ENCODE data around the gene KYNU.
"Not testable (repeated sequence)": the region's sequence is repeated elsewhere in the genome, so short reads cannot be mapped to it uniquely, and the experiment has no call there.

The KYNU gene

DNA sequence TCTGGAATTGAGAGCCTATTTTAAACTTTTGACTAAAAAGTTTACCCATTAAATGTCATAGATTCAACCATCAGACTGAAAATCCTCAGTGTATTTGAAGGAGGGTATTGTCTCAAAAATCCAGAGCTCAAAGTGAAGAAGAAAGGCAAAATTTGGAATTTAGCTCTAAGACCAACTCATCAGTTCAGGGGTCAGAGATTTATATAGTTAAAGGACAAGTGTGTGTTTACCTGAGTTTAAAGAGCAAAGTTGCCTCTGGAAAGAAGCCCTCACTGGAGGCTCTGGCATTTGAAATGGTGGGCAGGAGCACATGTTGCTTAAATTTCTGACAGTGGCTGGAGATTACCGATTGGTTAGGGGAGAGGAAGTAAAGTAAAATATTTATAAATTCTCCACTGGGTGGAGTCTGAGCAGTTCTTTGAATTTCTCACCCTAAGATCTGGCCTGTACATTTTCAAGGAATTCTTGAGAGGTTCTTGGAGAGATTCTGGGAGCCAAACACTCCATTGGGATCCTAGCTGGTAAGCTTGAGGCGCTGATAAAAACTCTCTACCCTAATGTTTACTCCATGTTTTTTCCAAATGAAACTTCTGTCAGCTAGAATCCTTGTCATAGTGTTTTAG lies at the start of gene KYNU:
TSS of gene KYNU (plus strand) at position 449 of the 623 bp plus-strand sequence. CDS start 7,704 bp downstream, outside the sequence.
- DNase-seq = no peak

DNA sequence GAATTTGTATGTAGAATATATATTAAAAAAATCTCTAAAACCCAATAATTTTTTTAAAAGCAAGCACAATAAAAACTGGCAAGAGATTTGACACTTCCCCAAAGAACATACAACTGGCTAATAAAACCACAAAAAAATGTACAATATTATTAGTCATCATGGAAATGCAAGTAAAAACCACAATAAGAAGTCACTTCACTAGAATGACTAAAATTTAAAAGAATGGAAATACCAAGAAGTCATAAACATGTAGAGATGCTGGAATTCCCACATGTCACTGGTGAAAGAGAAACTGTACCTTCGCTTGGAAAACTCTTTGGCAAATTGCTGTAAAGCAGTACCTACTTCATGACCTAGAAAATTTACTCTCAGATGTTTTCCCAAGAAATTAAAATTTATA lies 43.4 kb upstream of the KYNU start:
- no peak for DNase-seq

DNA sequence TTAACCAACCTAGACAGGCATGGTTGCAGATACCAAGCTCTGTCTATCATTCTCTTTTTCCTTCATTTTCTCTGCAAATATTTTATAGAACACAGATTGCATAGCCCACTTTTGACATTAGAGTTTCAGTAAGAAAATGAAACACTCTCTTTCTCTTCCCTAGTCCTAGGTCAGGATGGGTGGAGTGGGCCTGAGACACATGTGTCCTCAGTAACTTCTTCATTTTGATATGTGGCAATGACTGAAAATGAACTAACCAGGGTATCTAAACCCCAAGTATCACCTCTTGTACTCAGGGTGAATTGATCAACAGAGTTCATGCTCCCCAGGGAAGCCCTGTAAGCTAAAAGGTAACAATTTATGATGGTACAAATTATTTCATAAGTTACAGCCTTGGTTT lies 37.0 kb upstream of the KYNU start:
- DNase-seq = no peak

DNA sequence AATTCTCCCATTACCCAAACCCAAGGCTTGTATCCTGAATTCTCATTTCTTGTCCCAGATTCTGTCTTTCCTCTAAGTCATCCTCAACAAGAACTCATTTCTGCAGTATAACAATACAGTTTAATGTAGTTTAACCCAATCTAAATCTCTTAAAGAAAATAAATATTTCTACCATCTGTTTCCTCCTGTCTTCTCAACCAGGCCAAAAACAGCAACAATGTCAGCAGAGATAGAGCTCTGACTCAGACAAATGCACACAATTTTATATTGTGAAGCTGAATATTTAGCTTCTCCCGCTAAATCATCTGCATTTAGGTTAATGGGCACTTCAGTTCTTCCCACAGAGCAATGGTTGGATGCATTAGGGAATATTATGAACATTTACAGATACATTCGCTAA lies 35.7 kb upstream of the KYNU start:
- no peak for DNase-seq

DNA sequence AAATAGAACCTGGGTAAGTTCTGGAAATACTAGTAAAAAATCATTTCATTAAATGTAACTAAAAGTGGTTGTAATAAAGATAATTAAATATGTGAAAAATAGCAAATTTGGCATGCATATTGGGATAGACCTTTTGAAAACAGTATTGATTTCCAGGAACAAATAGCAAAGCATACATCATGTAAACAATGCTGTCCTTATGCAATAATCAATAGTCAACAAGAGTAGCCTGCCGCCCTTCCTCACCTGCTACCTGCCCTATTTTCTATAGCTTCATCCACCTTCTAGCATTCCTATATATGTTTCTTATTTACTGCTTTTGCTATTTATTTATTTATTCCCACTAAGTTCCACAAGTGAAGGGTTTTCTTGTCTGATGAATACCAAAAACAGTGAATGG lies 35.1 kb upstream of the KYNU start:
- no peak for DNase-seq

DNA sequence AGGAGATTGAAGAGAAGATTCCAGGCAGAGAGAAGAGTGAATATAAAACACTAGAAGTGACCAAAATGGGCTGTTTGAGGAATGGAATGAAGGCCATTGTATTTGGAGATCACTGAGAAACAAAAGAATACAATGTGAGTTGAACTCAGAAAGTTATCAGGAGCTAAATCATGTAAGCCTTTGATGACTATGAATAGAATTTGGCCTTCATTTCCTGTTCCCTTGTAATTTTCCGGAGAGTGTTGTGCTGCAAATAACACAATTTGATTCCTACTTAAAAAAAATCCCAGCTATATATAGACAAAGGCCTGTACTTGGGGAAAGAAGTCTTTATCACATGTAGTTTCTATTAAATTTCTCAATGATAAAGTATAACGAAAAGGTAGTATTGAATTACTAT lies 33.7 kb upstream of the KYNU start:
- DNase-seq = no peak

GRCh38 chr2:142848023-142848606 lies 29.3 kb upstream of the KYNU start:
- no peak for DNase-seq

GRCh38 chr2:142849820-142850219 lies 27.6 kb upstream of the KYNU start:
- no peak for DNase-seq

DNA sequence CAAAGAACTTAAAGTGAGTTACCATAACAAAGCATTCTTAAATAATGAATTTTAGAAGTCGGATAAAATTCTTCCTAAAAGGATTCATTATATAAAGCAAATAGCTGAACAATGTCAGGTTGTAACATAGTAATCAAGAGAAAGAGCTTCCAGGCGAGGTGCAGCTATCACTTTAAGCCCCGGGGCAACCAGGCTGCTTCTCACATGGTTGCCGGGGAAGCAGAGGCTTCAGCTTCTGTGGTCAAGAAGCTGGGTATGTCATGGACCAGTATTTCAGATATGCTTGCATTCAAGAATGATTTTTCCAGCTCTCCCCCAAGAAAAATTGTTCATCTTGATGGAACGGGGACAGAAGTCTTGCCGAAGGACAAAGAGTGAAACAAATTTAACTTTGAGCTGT lies 23.6 kb upstream of the KYNU start:
- no peak for DNase-seq

GRCh38 chr2:142857256-142858164 lies 20.0 kb upstream of the KYNU start:
- DNase-seq = no peak

DNA sequence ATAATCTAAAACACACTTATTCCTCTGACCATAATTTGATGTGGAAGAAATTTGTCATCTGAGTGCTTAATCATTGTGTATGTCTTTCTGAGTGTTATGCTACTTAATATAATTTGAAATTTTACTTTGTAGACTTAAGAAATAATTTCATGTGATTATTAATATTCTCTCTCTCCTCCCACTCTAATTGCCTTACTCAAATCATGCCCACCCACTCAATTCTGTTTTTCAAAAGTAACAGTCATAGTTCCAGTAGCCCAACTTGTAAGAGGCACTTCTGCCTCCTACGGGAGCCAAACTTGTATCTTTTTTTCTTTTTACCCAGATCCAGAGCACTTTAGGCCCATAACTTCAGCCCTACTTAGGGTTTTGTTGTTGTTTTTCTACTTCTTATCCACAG lies 18.5 kb upstream of the KYNU start:
- DNase-seq = no peak

DNA sequence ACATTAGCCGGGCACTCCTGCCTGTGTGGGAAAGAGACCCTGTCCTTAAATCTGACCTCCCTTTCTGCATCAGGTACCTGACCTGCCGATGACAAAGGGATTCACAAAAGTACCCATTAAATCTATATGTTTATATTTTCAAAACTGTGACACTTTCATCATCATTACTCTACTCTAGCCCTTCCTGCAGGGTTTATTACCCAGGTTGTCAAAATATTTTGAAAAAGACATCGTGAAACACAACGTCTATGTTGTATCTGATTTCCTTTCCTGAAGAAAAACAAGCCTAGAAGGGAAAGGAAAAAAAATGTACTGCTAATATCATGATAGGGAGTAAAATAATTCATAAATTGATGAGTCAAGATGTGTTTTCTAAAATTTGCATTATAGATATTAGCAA lies 15.2 kb upstream of the KYNU start:
- no peak for DNase-seq

DNA sequence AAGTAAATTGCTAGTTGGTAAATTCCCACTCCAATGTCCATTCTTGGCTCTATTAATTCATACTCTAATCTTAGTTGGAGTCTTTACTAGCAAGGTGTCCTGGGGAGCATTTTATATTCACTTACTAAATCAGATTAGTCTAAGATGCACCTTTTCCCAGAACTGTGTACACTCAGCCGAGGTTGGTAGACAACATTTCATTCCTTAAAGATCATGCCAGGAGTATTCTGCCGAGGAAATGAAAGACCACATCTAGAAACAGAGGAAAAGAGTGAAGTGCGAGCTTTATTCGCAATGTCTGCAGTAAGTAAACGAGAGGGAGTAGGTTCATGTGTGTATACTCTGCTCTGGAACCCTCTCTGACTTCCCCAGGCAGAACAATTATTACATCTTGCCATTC lies 14.6 kb upstream of the KYNU start:
- no peak for DNase-seq

DNA sequence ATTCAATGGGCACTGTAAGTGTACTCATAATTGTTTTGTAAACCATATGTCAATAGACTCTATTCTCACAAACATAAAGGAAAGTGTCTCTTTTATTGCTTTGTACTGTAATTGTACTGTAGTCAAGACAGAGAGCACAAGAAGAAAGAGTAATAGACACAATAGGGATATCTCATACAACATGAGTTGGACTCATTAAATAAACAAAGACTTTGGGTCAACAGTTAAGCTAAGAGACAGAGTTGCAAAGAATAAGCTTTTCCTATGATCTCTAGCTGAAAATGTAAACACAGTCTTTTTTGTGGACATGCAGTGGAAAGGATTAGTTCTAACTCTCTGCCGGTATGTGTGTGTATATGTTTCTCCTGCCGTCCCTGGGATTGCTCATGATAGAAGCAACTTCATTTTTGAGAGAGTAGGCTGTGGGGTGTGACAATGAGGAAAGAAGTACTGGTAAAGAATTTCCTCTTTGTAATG lies 13.9 kb upstream of the KYNU start:
- no peak for DNase-seq

- not testable (repeated sequence) for DNase-seq
These were observed 12.9 kb upstream of the KYNU start for GRCh38 chr2:142864605-142865004.

GRCh38 chr2:142865924-142866323 lies 11.5 kb upstream of the KYNU start:
- DNase-seq = no peak

DNA sequence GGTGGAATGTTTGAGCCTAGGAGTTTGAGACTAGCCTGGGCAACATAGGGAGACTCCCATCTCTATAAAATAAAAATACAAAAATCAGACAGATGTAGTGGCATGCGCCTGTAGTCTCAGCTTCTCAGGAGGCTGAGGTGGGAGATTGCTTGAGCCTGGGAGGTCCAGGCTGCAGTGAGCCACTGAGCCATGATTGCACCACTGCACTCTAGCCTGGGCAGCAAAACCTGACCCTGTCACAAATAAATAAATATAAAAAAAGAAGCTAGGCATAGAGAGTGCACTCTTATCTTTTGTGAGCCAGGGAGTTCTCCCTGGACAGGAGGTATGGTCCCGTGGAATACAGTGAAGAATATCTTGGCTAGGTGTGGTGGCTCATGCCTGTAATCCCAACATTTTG lies 11.0 kb upstream of the KYNU start:
- DNase-seq = no peak

DNA sequence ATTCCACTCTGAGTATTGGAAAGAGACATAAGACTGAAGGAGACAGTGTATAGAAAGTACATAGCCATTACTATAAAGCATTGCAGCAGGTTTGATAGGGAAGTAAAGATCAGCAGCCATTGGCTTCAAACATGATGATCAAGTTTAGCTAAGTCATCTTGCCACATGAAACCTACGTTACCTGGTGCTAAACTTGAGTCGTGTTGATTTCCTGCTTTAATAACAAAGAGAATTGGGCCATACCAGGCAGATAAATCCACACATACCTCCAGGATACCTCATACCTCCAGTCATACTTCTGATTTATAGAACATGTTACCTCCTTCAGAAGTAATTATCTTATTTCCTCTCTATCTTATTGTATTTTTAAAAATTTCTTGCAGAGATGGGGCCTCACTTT lies 10.3 kb upstream of the KYNU start:
- no peak for DNase-seq

GRCh38 chr2:142868229-142868762 lies 9.2 kb upstream of the KYNU start:
- no peak for DNase-seq

GRCh38 chr2:142869065-142869460 lies 8.4 kb upstream of the KYNU start:
- DNase-seq = not testable (repeated sequence)

- no peak for DNase-seq
These were observed 7.9 kb upstream of the KYNU start for GRCh38 chr2:142869461-142870106.

- DNase-seq = no peak
These were observed 6.9 kb upstream of the KYNU start for GRCh38 chr2:142870526-142870925.

DNA sequence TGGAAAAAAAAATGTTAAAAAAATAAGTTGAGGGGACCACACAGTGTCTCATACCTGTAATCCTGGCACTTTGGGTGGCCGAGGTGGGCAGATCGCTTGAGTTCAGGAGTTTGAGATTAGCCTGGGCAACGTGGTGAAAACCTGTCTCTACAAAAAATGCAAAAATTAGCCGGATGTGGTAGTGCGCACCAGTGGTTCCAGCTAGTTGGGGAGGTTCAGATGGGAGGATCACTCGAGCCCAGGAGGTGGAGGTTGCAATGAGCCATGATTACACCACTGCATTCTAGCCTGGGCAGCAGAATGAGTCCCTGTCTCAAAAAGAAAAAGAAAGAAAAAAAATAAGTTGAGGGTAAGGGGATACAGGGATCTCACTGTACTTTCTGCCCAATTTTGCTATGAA lies 6.1 kb upstream of the KYNU start:
- no peak for DNase-seq
